GM23248 (cell line): ENCODE data around the gene DLG4. TPM values are rescaled to one million over a fixed set of nuclear protein-coding genes. Genes with fewer than 3 reads are reported as not detected.

Experiments
- DNase-seq: peaks from one replicate; pipeline ENCODE4 v3.0.0-alpha.2; 2015
- H2AFZ ChIP-seq: fragments of 200-600 bp; sonication (generic); 2 replicates; pipeline ENCODE4 v1.6.1; 2016; ENCODE audit warnings: antibody characterized with exemption
- H3F3A ChIP-seq: fragments of 200-600 bp; sonication (generic); 2 replicates; pipeline ENCODE4 v1.6.1; 2016; ENCODE audit warnings: mild to moderate bottlenecking, antibody characterized with exemption, mixed run types; ENCODE audit not compliant: insufficient read depth
- H3K27ac ChIP-seq: fragments of 200-600 bp; sonication (generic); 2 replicates; pipeline ENCODE4 v1.5.1; 2016; ENCODE audit warnings: mild to moderate bottlenecking
- H3K27me3 ChIP-seq: fragments of 200-600 bp; sonication (generic); replicated peaks from 2 replicates; pipeline ENCODE4 v1.6.1; 2016; ENCODE audit warnings: mild to moderate bottlenecking; ENCODE audit not compliant: insufficient read depth
- H3K36me3 ChIP-seq: fragments of 200-600 bp; sonication (generic); 2 replicates; pipeline ENCODE4 v1.6.1; 2016; ENCODE audit warnings: low read depth, mild to moderate bottlenecking
- H3K4me1 ChIP-seq: fragments of 200-600 bp; sonication (generic); 2 replicates; pipeline ENCODE4 v1.6.1; 2016; ENCODE audit warnings: mild to moderate bottlenecking; ENCODE audit not compliant: insufficient read depth
- H3K4me2 ChIP-seq: fragments of 200-600 bp; sonication (generic); one replicate; pipeline ENCODE4 v1.6.1; 2016; ENCODE audit warnings: mild to moderate bottlenecking; ENCODE audit not compliant: unreplicated experiment
- H3K4me3 ChIP-seq: fragments of 200-600 bp; sonication (generic); 2 replicates; pipeline ENCODE4 v1.5.1; 2016; ENCODE audit warnings: mild to moderate bottlenecking
- H3K79me2 ChIP-seq: fragments of 200-600 bp; sonication (generic); 2 replicates; pipeline ENCODE4 v1.6.1; 2016; ENCODE audit warnings: mild to moderate bottlenecking; ENCODE audit not compliant: insufficient read depth
- H3K9ac ChIP-seq: fragments of 200-600 bp; sonication (generic); 2 replicates; pipeline ENCODE4 v1.6.1; 2016; ENCODE audit warnings: mild to moderate bottlenecking
- H3K9me2 ChIP-seq: fragments of 200-600 bp; sonication (generic); 2 replicates; pipeline ENCODE4 v1.6.1; 2016; ENCODE audit warnings: mixed run types, mild to moderate bottlenecking, moderate library complexity; ENCODE audit not compliant: insufficient read depth
- H3K9me3 ChIP-seq: fragments of 200-600 bp; sonication (generic); one replicate; pipeline ENCODE4 v1.6.1; 2017; ENCODE audit warnings: low read depth
- H4K20me1 ChIP-seq: fragments of 200-600 bp; sonication (generic); 2 replicates; pipeline ENCODE4 v1.6.0; 2016; ENCODE audit not compliant: insufficient read depth
- EZH2 ChIP-seq: fragments of 200-600 bp; sonication (generic); IDR thresholded peaks from 2 replicates; pipeline ENCODE4 v1.6.1; 2018; ENCODE audit warnings: antibody characterized with exemption, mild to moderate bottlenecking; ENCODE audit not compliant: insufficient read depth, poor library complexity, severe bottlenecking
- EZH2phosphoT487 ChIP-seq: fragments of 200-600 bp; sonication (generic); IDR thresholded peaks from 2 replicates; pipeline ENCODE4 v1.6.1; 2018; ENCODE audit warnings: antibody characterized with exemption, moderate library complexity, mild to moderate bottlenecking, low read depth; ENCODE audit not compliant: insufficient read depth
- WGBS, 2 experiments: methylation state at CpG; one replicate each; pipeline ENCODE4 v1.1.6; 2015 to 2017; ENCODE audit warnings: low lambda C conversion rate in 2 of 2, low coverage in 1 of 2; ENCODE audit errors: missing lambda C conversion rate in 2 of 2; 5-methylcytosine and 5-hydroxymethylcytosine counted together
- in situ Hi-C: fragments of 300-500 bp; cut with MboI; formaldehyde crosslinking; loops from 2 replicates; pipeline ENCODE4 v1.15.0; 2020
- polyA plus RNA-seq: library from polyadenylated mRNA; unstranded; fragments of >200 nt; fragmentation: Nextera tagmentation; extraction: Ambion mirVana; gene quantifications from 2 replicates; pipeline ENCODE4 v1.2.1, GENCODE V29; 2016
- total RNA-seq: library from RNA; depleted of rRNA; stranded (reverse); fragments of >200 nt; shearing (Covaris generic); gene quantifications from 2 replicates; pipeline ENCODE4 v1.2.3, GENCODE V29; 2014

Gene DLG4
- total and polyA plus RNA-seq, 2 experiments from 2014 or later: 1.3 to 13.1 TPM

DNA sequence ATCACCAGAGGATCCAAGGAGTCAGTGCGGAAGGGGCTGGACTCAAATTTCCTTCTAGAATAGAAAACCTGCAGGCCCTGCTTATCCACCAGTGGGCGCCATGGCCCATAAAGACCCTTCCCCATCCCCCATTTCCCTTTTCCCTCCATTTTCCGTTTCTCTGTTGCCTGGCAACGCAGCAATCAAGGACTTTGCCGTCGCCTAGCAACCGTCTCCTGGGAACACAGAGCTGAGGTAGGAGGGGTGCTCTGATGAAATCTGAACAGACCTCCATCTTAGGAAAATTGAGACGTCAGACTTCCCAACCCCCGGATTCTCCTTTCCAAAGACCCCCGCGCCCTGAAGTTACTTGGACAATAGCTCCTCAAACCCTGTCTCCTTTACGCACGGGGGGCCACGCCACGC, 5.7 kb downstream of the DLG4 start:
- no peak overlapping the region for H2AFZ ChIP-seq
- peak overlapping the region; percentile 76 for H3K4me3 ChIP-seq
- TF ChIP-seq EZH2phosphoT487 (no peak), EZH2 (no peak)
- peak overlapping the region; percentile 80 for H3K4me2 ChIP-seq
- no peaks in the 10 kb centered on the region for H3K9me2 ChIP-seq
- no peaks in the 10 kb centered on the region for H3K27me3 ChIP-seq
- peaks cover 72% of the 10 kb centered on the region for H3K79me2 ChIP-seq
- H4K20me1 ChIP-seq: no peaks in the 10 kb centered on the region
- H3F3A ChIP-seq: peaks cover 15% of the 10 kb centered on the region
- WGBS, 2 experiments: 6 to 7% methylated on average over 15 of the region's 15 CpGs
- H3K9me3 ChIP-seq: no peaks in the 10 kb centered on the region
- H3K4me1 ChIP-seq: peaks cover 27% of the 10 kb centered on the region
- H3K9ac ChIP-seq: peak overlapping the region; percentile 77
- H3K36me3 ChIP-seq: no peaks in the 10 kb centered on the region
- DNase-seq: peak; percentile 86
- H3K27ac ChIP-seq: peak overlapping the region; percentile 85
- in situ Hi-C loops: no loop called here

- Histone ChIP-seq H3K9me3 (no peaks in the 10 kb centered on the region), H3K79me2 (peaks cover 85% of the 10 kb centered on the region), H3K27me3 (no peaks in the 10 kb centered on the region), H3F3A (peaks cover 15% of the 10 kb centered on the region), H3K36me3 (no peaks in the 10 kb centered on the region), H4K20me1 (no peaks in the 10 kb centered on the region; the same call in 1 of the 2 replicates), H3K27ac (no peak overlapping the region), H3K9me2 (no peaks in the 10 kb centered on the region), H3K4me2 (no peak overlapping the region), H2AFZ (no peak overlapping the region), H3K9ac (no peak overlapping the region), H3K4me3 (no peak overlapping the region), H3K4me1 (peaks cover 26% of the 10 kb centered on the region)
- DNase-seq: no peak
- 46 to 64% methylated on average over 17 to 37 of the region's 37 CpGs for WGBS, 2 experiments
- in situ Hi-C loops: no loop called here
- TF ChIP-seq EZH2 (no peak), EZH2phosphoT487 (no peak)
Observed at GRCh38 chr17:7211491-7212273, 8.0 kb downstream of the DLG4 start.

- peaks cover 17% of the 10 kb centered on the region for H3K4me1 ChIP-seq
- in situ Hi-C loops: no loop called here
- peaks cover 6% of the 10 kb centered on the region; the same call in 1 of the 2 replicates for H3F3A ChIP-seq
- H3K9ac ChIP-seq: no peak overlapping the region
- H3K4me2 ChIP-seq: no peak overlapping the region
- no peak overlapping the region for H3K4me3 ChIP-seq
- H4K20me1 ChIP-seq: no peaks in the 10 kb centered on the region; the same call in 1 of the 2 replicates
- H3K9me3 ChIP-seq: no peaks in the 10 kb centered on the region
- no peak for TF ChIP-seq EZH2
- TF ChIP-seq EZH2phosphoT487: no peak
- DNase-seq: no peak
- no peak overlapping the region for H3K27ac ChIP-seq
- WGBS, 2 experiments: 86 to 87% methylated on average over 9 of the region's 9 CpGs
- H3K36me3 ChIP-seq: no peaks in the 10 kb centered on the region
- no peaks in the 10 kb centered on the region for H3K27me3 ChIP-seq
- H2AFZ ChIP-seq: no peak overlapping the region
- H3K9me2 ChIP-seq: no peaks in the 10 kb centered on the region
- peaks cover 89% of the 10 kb centered on the region for H3K79me2 ChIP-seq
Observed at GRCh38 chr17:7208754-7209460, 10.7 kb downstream of the DLG4 start.

- Histone ChIP-seq H3K27me3 (no peaks in the 10 kb centered on the region), H3K79me2 (peaks cover 82% of the 10 kb centered on the region), H3K36me3 (no peaks in the 10 kb centered on the region), H2AFZ (no peak overlapping the region), H3K27ac (no peak overlapping the region), H3K9ac (no peak overlapping the region), H3K4me2 (no peak overlapping the region), H3F3A (peaks cover 3% of the 10 kb centered on the region; the same call in 1 of the 2 replicates), H3K9me3 (no peaks in the 10 kb centered on the region), H3K4me3 (no peak overlapping the region), H3K9me2 (no peaks in the 10 kb centered on the region), H3K4me1 (peaks cover 15% of the 10 kb centered on the region), H4K20me1 (no peaks in the 10 kb centered on the region; the same call in 1 of the 2 replicates)
- DNase-seq: no peak
- 65 to 74% methylated on average over 11 to 21 of the region's 21 CpGs for WGBS, 2 experiments
- in situ Hi-C loops: no loop called here
- no peak for TF ChIP-seq EZH2phosphoT487
- no peak for TF ChIP-seq EZH2
Observed at GRCh38 chr17:7208027-7208571, 11.5 kb downstream of the DLG4 start.
